ENCODE data around the gene FIBCD1. TPM values are rescaled to one million over a fixed set of nuclear protein-coding genes. Genes with fewer than 3 reads are reported as not detected.
A peak's percentile ranks its signal among the peaks of the same experiment; 100 is the strongest.

FIBCD1 gene
- total RNA-seq, 1 experiment from 2014 or later = 6.6 TPM

GRCh38 chr9:130897105-130897751 lies 41.8 kb downstream of the FIBCD1 start (continued):
- TF ChIP-seq, protein P1, sequence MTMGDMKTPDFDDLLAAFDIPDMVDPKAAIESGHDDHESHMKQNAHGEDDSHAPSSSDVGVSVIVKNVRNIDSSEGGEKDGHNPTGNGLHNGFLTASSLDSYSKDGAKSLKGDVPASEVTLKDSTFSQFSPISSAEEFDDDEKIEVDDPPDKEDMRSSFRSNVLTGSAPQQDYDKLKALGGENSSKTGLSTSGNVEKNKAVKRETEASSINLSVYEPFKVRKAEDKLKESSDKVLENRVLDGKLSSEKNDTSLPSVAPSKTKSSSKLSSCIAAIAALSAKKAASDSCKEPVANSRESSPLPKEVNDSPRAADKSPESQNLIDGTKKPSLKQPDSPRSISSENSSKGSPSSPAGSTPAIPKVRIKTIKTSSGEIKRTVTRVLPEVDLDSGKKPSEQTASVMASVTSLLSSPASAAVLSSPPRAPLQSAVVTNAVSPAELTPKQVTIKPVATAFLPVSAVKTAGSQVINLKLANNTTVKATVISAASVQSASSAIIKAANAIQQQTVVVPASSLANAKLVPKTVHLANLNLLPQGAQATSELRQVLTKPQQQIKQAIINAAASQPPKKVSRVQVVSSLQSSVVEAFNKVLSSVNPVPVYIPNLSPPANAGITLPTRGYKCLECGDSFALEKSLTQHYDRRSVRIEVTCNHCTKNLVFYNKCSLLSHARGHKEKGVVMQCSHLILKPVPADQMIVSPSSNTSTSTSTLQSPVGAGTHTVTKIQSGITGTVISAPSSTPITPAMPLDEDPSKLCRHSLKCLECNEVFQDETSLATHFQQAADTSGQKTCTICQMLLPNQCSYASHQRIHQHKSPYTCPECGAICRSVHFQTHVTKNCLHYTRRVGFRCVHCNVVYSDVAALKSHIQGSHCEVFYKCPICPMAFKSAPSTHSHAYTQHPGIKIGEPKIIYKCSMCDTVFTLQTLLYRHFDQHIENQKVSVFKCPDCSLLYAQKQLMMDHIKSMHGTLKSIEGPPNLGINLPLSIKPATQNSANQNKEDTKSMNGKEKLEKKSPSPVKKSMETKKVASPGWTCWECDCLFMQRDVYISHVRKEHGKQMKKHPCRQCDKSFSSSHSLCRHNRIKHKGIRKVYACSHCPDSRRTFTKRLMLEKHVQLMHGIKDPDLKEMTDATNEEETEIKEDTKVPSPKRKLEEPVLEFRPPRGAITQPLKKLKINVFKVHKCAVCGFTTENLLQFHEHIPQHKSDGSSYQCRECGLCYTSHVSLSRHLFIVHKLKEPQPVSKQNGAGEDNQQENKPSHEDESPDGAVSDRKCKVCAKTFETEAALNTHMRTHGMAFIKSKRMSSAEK (CRISPR knock-in tag; IDR thresholded peaks at IDR 0.05; ENCODE audit: borderline replicate concordance) = no peak
- no peak for TF ChIP-seq SMAD4 (CRISPR knock-in tag; IDR thresholded peaks at IDR 0.05)
- no peak for TF ChIP-seq CREB1 (CRISPR knock-in tag; IDR thresholded peaks at IDR 0.05)
- TF ChIP-seq, protein P2, sequence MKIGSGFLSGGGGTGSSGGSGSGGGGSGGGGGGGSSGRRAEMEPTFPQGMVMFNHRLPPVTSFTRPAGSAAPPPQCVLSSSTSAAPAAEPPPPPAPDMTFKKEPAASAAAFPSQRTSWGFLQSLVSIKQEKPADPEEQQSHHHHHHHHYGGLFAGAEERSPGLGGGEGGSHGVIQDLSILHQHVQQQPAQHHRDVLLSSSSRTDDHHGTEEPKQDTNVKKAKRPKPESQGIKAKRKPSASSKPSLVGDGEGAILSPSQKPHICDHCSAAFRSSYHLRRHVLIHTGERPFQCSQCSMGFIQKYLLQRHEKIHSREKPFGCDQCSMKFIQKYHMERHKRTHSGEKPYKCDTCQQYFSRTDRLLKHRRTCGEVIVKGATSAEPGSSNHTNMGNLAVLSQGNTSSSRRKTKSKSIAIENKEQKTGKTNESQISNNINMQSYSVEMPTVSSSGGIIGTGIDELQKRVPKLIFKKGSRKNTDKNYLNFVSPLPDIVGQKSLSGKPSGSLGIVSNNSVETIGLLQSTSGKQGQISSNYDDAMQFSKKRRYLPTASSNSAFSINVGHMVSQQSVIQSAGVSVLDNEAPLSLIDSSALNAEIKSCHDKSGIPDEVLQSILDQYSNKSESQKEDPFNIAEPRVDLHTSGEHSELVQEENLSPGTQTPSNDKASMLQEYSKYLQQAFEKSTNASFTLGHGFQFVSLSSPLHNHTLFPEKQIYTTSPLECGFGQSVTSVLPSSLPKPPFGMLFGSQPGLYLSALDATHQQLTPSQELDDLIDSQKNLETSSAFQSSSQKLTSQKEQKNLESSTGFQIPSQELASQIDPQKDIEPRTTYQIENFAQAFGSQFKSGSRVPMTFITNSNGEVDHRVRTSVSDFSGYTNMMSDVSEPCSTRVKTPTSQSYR (CRISPR knock-in tag; IDR thresholded peaks at IDR 0.05) = no peak
- TF ChIP-seq ATF2 (CRISPR knock-in tag; IDR thresholded peaks at IDR 0.05; ENCODE audit: borderline replicate concordance, low read depth) = no peak
- no peak for TF ChIP-seq GRHL2 (CRISPR knock-in tag; IDR thresholded peaks at IDR 0.05; ENCODE audit: insufficient replicate concordance, severe bottlenecking)
- no peak for TF ChIP-seq GTF2I (CRISPR knock-in tag; conservative IDR thresholded peaks at IDR 0.05)
- TF ChIP-seq PRRX2 (CRISPR knock-in tag; IDR thresholded peaks at IDR 0.05) = no peak
- no peak for TF ChIP-seq SP1 (CRISPR knock-in tag; conservative IDR thresholded peaks at IDR 0.05)
- no peak for TF ChIP-seq HMGA2 (CRISPR knock-in tag; IDR thresholded peaks at IDR 0.05)
- no peak for TF ChIP-seq JAZF1 (CRISPR knock-in tag; IDR thresholded peaks at IDR 0.05)

- DNase-seq (ENCODE audit: low spot score) (no peak), ATAC-seq (no peak)
- POLR2A ChIA-PET = no interaction called here
- CTCF ChIA-PET = interaction anchor here (0.6 to 8.4 kb wide), 5 partner anchors 36 to 195 kb away, joined by 3 to 69 read pairs (median 7); no protein-coding TSS in a partner anchor
- H3K9me3 Mint-ChIP-seq = no peaks in the 10 kb centered on the region
- peak within 1 kb of the TSS; percentile 89 for H3K27ac Mint-ChIP-seq
- no peak within 1 kb of the TSS for H3K4me3 Mint-ChIP-seq
- no peaks in the 10 kb centered on the region for H3K4me1 Mint-ChIP-seq
- TF ChIP-seq GABPB1 (CRISPR knock-in tag; IDR thresholded peaks at IDR 0.05) = no peak
- H3K27me3 Mint-ChIP-seq (ENCODE audit: low read depth) = no peaks in the 10 kb centered on the region
- no peaks in the 10 kb centered on the region for H3K36me3 Mint-ChIP-seq
These were observed 42.6 kb downstream of the FIBCD1 start, which contains the start of gene QRFP for GRCh38 chr9:130896233-130897014. TSS of gene QRFP (minus strand) at chr9:130896812. CDS start at chr9:130893838, 2,974 bp downstream.
